ENCODE measurements around the gene IRX1. TPM values are rescaled to one million over a fixed set of nuclear protein-coding genes. Genes with fewer than 3 reads are reported as not detected.

IRX1 gene
- total and polyA plus RNA-seq, 2 of the 13 experiments (the other 11 are each of a cell fraction or from before 2014, with no cell fraction given) = not detected

DNA sequence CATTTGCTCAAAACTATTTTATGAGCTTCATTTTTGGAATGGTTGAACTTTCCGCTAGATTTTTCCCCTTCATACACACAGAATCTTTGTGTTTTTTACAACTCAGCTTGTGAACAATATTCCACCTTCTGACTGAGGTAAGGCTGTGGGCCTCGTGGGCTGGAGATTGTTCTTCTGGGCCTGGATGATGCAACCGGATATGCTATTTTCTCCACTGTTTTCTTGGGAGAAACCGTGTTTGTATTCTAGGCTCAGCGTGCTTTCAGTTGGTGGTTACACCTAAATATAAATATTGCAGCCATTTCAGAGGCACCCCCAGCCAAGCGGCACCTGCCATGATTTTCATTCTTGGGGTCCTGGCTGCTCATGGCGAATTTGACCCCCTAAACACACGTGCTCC lies 55.2 kb downstream of the IRX1 start:
- no peaks in the 10 kb centered on the region for H3K36me3 ChIP-seq (replicated peaks in 1 of 2; ENCODE audit: control insufficient read depth in 1 of 2, insufficient read depth in 2 of 2, low read length in 2 of 2)
- ChIA-PET CTCF (ENCODE audit: low intra/inter-chr PET ratio, low total read pairs) (no interaction called here), POLR2A (no interaction called here)
- no peak overlapping the region for H2AFZ ChIP-seq (ENCODE audit: low read length)
- no peak for FAIRE-seq
- intact Hi-C loops (cut with micrococcal nuclease; ENCODE audit: unreplicated experiment) (no loop called here), in situ Hi-C loops (cut with HindIII; ENCODE audit: extremely low pct_ligation_motif_present, low pct_unique_long_range_greater_than_20kb) (no loop called here)
- no TSS peak for BruUV-seq (replicated peaks)
- no peaks in the 10 kb centered on the region for H3K27me3 ChIP-seq (ENCODE audit: control insufficient read depth in 1 of 2, insufficient read depth in 2 of 2, low read length in 2 of 2)
- WGBS (ENCODE audit: low lambda C conversion rate) = 19% methylated on average over 7 of the region's 8 CpGs
- peaks cover 7% of the 10 kb centered on the region; the same call in 1 of the 2 replicates for H3K9me3 ChIP-seq (ENCODE audit: low read length)
- no peak for TF ChIP-seq CREB3 (CRISPR knock-in tag; IDR thresholded peaks at IDR 0.05)
- TF ChIP-seq ZNF616 (CRISPR knock-in tag; IDR thresholded peaks at IDR 0.05; ENCODE audit: low read depth) = no peak
- TF ChIP-seq ARNT (IDR thresholded peaks at IDR 0.05) = no peak
- TF ChIP-seq KLF12 (CRISPR knock-in tag; IDR thresholded peaks at IDR 0.05; ENCODE audit: borderline replicate concordance) = no peak
- no peak for TF ChIP-seq BCL6 (CRISPR knock-in tag; IDR thresholded peaks at IDR 0.05)
- no peak for TF ChIP-seq NR2F6 (IDR thresholded peaks at IDR 0.05)
- TF ChIP-seq NR2F6 (CRISPR knock-in tag; IDR thresholded peaks at IDR 0.05) = no peak
- no peak for TF ChIP-seq HIC2 (CRISPR knock-in tag; IDR thresholded peaks at IDR 0.05; ENCODE audit: low read depth)
- no peak for TF ChIP-seq ZNF749 (CRISPR knock-in tag; IDR thresholded peaks at IDR 0.05; ENCODE audit: borderline replicate concordance)
- no peak for TF ChIP-seq ZNF431 (CRISPR knock-in tag; IDR thresholded peaks at IDR 0.05; ENCODE audit: borderline replicate concordance, low read depth)
- TF ChIP-seq ZBTB38 (CRISPR knock-in tag; IDR thresholded peaks at IDR 0.05) = no peak
- TF ChIP-seq ZNF577 (CRISPR knock-in tag; IDR thresholded peaks at IDR 0.05; ENCODE audit: borderline replicate concordance, low read depth) = no peak
- no peak for TF ChIP-seq PPARG (CRISPR knock-in tag; conservative IDR thresholded peaks at IDR 0.05)
- no peak for DNase-seq (ENCODE audit: low spot score)
- ATAC-seq = no peak
- no peak overlapping the region for H3K4me2 ChIP-seq (ENCODE audit: low read depth, low read length)
- H3K4me3 ChIP-seq (replicated peaks in 1 of 3; ENCODE audit: insufficient read depth in 1 of 3, low read depth in 2 of 3, low read length in 3 of 3) = no peak overlapping the region
- H4K20me1 ChIP-seq (ENCODE audit: insufficient read depth, low read length) = no peaks in the 10 kb centered on the region
- no peak overlapping the region for H3K9ac ChIP-seq (ENCODE audit: insufficient read depth, low read depth, low read length)
- H3K27ac ChIP-seq (ENCODE audit: extremely low read length, insufficient read depth, low read length) = no peak overlapping the region
- no peaks in the 10 kb centered on the region for H3K79me2 ChIP-seq (ENCODE audit: insufficient read depth, low read length)
- no peaks in the 10 kb centered on the region for H3K4me1 ChIP-seq (ENCODE audit: insufficient read depth, low read length)

All from HepG2 (cell line).